SK-N-MC (cell line): ENCODE measurements around the gene ZBTB7C.

ENCODE experiments used
- DNase-seq: peaks from one replicate; pipeline ENCODE4 v3.0.0-alpha.2; 2011; ENCODE audit warnings: low read depth, low spot score
- H3K27ac ChIP-seq: fragments of 200-600 bp; sonication (generic); 2 replicates; pipeline ENCODE4 v1.5.1; 2016; ENCODE audit warnings: mixed run types
- H3K36me3 ChIP-seq: fragments of 200-600 bp; sonication (generic); 2 replicates; pipeline ENCODE4 v1.6.1; 2017; ENCODE audit warnings: antibody characterized with exemption, low read length, mixed read lengths; ENCODE audit not compliant: insufficient read depth
- H3K4me3 ChIP-seq: fragments of 200-600 bp; sonication (generic); 2 replicates; pipeline ENCODE4 v1.5.1; 2016
- H3K9ac ChIP-seq: fragments of 200-600 bp; sonication (generic); 2 replicates; pipeline ENCODE4 v1.8.0; 2017; ENCODE audit warnings: mixed run types, mixed read lengths; ENCODE audit not compliant: insufficient read length
- H3K9me3 ChIP-seq: fragments of 200-600 bp; sonication (generic); 2 replicates; pipeline ENCODE4 v1.6.1; 2017; ENCODE audit warnings: low read depth, mild to moderate bottlenecking, antibody characterized with exemption, low read length, moderate library complexity, mixed read lengths
- EZH2 ChIP-seq: fragments of 200-600 bp; sonication (generic); IDR thresholded peaks from one replicate; pipeline ENCODE4 v1.6.1; 2017; ENCODE audit warnings: antibody characterized with exemption
- FOXP2 ChIP-seq: optimal IDR thresholded peaks from 2 replicates; pipeline ENCODE3; 2011; ENCODE audit warnings: mild to moderate bottlenecking, moderate library complexity; ENCODE audit not compliant: insufficient read depth; ENCODE audit errors: extremely low read length, control extremely low read depth
- POLR2AphosphoS5 ChIP-seq: IDR thresholded peaks from 2 replicates; pipeline ENCODE4 v1.6.1; 2012; ENCODE audit warnings: mild to moderate bottlenecking, low read depth, low read length, borderline replicate concordance

ZBTB7C gene

GRCh38 chr18:48422947-48423378 is 13.8 kb upstream of the ZBTB7C start:
- Histone ChIP-seq H3K4me3 (no peak overlapping the region), H3K36me3 (no peaks in the 10 kb centered on the region)
- no peak for DNase-seq

GRCh38 chr18:48419277-48420022 is 10.3 kb upstream of the ZBTB7C start:
- no peaks in the 10 kb centered on the region for H3K36me3 ChIP-seq
- no peaks in the 10 kb centered on the region for H3K9me3 ChIP-seq
- no peak overlapping the region for H3K27ac ChIP-seq
- TF ChIP-seq FOXP2 (no peak), POLR2AphosphoS5 (no peak), EZH2 (no peak)
- DNase-seq, result no peak
- no peak overlapping the region for H3K9ac ChIP-seq
- no peak overlapping the region for H3K4me3 ChIP-seq

More at GRCh38 chr18:48422947-48423378, 13.8 kb upstream of the ZBTB7C start:
- Histone ChIP-seq H3K9ac (no peak overlapping the region), H3K27ac (no peak overlapping the region), H3K9me3 (no peaks in the 10 kb centered on the region)
- TF ChIP-seq FOXP2 (no peak), EZH2 (no peak), POLR2AphosphoS5 (no peak)

- Histone ChIP-seq H3K27ac (no peak overlapping the region), H3K4me3 (no peak overlapping the region), H3K36me3 (no peaks in the 10 kb centered on the region), H3K9ac (no peak overlapping the region), H3K9me3 (no peaks in the 10 kb centered on the region)
- no peak for TF ChIP-seq POLR2AphosphoS5
- no peak for TF ChIP-seq FOXP2
- no peak for TF ChIP-seq EZH2
- no peak for DNase-seq
Measured at GRCh38 chr18:48418539-48419276, 9.5 kb upstream of the ZBTB7C start.

- Histone ChIP-seq H3K9ac (no peak overlapping the region), H3K9me3 (no peaks in the 10 kb centered on the region), H3K4me3 (no peak overlapping the region), H3K36me3 (no peaks in the 10 kb centered on the region), H3K27ac (no peak overlapping the region)
- TF ChIP-seq FOXP2 (no peak), EZH2 (no peak), POLR2AphosphoS5 (no peak)
- no peak for DNase-seq
Measured at GRCh38 chr18:48417985-48418384, 8.8 kb upstream of the ZBTB7C start.

GRCh38 chr18:48413342-48413741 is 4.2 kb upstream of the ZBTB7C start:
- no peak overlapping the region for H3K27ac ChIP-seq
- no peaks in the 10 kb centered on the region for H3K9me3 ChIP-seq
- TF ChIP-seq POLR2AphosphoS5, result no peak
- DNase-seq, result no peak
- no peak overlapping the region for H3K4me3 ChIP-seq
- H3K36me3 ChIP-seq, result no peaks in the 10 kb centered on the region
- no peak overlapping the region for H3K9ac ChIP-seq

- H3K9me3 ChIP-seq, result no peaks in the 10 kb centered on the region
- no peak overlapping the region for H3K4me3 ChIP-seq
- H3K9ac ChIP-seq, result no peak overlapping the region
- H3K27ac ChIP-seq, result no peak overlapping the region
- no peak for DNase-seq
- no peak for TF ChIP-seq EZH2
- TF ChIP-seq POLR2AphosphoS5, result no peak
- no peak for TF ChIP-seq FOXP2
- no peaks in the 10 kb centered on the region for H3K36me3 ChIP-seq
Measured at GRCh38 chr18:48412339-48412929, 3.3 kb upstream of the ZBTB7C start.

- no peaks in the 10 kb centered on the region for H3K9me3 ChIP-seq
- no peaks in the 10 kb centered on the region for H3K36me3 ChIP-seq
- no peak for DNase-seq
- no peak overlapping the region for H3K27ac ChIP-seq
- no peak for TF ChIP-seq POLR2AphosphoS5
- TF ChIP-seq EZH2, result no peak
- no peak for TF ChIP-seq FOXP2
- peak overlapping the region; percentile 80 for H3K4me3 ChIP-seq
- no peak overlapping the region for H3K9ac ChIP-seq
Measured at GRCh38 chr18:48410095-48410920, 1.1 kb upstream of the ZBTB7C start.

- no peak for TF ChIP-seq EZH2
- no peak for TF ChIP-seq POLR2AphosphoS5
- Histone ChIP-seq H3K4me3 (peak overlapping the region; percentile 80), H3K9me3 (no peaks in the 10 kb centered on the region), H3K9ac (no peak overlapping the region), H3K36me3 (no peaks in the 10 kb centered on the region), H3K27ac (no peak overlapping the region)
- DNase-seq, result no peak
Measured at GRCh38 chr18:48409591-48410094, 460 bp upstream of the ZBTB7C start.
